Neuronal stem cell (in vitro differentiated cells): ENCODE measurements around the gene CIART.

Source experiments
- DNase-seq: peaks from one replicate; pipeline ENCODE4 v3.0.0-alpha.2; 2013; ENCODE audit warnings: low spot score
- H2AFZ ChIP-seq: one replicate; pipeline ENCODE4 v1.6.1; 2013; ENCODE audit warnings: mild to moderate bottlenecking, low read length, inconsistent platforms
- H2AK5ac ChIP-seq: 2 replicates; pipeline ENCODE4 v1.6.1; 2013; ENCODE audit warnings: low read depth, mild to moderate bottlenecking, inconsistent platforms, low read length, moderate library complexity, mixed read lengths
- H2BK120ac ChIP-seq: 2 replicates; pipeline ENCODE4 v1.6.1; 2013; ENCODE audit warnings: low read depth, mild to moderate bottlenecking, inconsistent platforms, low read length, moderate library complexity, mixed read lengths
- H2BK12ac ChIP-seq: one replicate; pipeline ENCODE4 v1.6.1; 2013; ENCODE audit warnings: low read length, inconsistent platforms
- H2BK15ac ChIP-seq: 2 replicates; pipeline ENCODE4 v1.6.1; 2013; ENCODE audit warnings: mild to moderate bottlenecking, low read length, inconsistent platforms, mixed read lengths
- H2BK5ac ChIP-seq: one replicate; pipeline ENCODE4 v1.6.1; 2013; ENCODE audit warnings: inconsistent platforms, mild to moderate bottlenecking, low read length, moderate library complexity
- H3K14ac ChIP-seq: one replicate; pipeline ENCODE4 v1.6.1; 2013; ENCODE audit warnings: low read length, inconsistent platforms
- H3K18ac ChIP-seq: 2 replicates; pipeline ENCODE4 v1.6.1; 2013; ENCODE audit warnings: low read length, inconsistent platforms
- H3K23ac ChIP-seq: 2 replicates; pipeline ENCODE4 v1.6.1; 2013; ENCODE audit warnings: low read depth, mild to moderate bottlenecking, mixed read lengths, low read length, inconsistent platforms; ENCODE audit not compliant: poor library complexity
- H3K27ac ChIP-seq: replicated peaks from 3 replicates; pipeline ENCODE4 v1.5.1; 2013; ENCODE audit warnings: low read length, inconsistent platforms
- H3K27me3 ChIP-seq, 3 experiments: 2 replicates each; pipeline ENCODE4 v1.6.1; 2013; ENCODE audit warnings: low read length in 3 of 3, mild to moderate bottlenecking in 2 of 3, inconsistent platforms in 1 of 3, low read depth in 1 of 3, mixed read lengths in 1 of 3, moderate library complexity in 1 of 3; ENCODE audit not compliant: control insufficient read depth in 3 of 3, insufficient read depth in 3 of 3
- H3K36me3 ChIP-seq, 2 donors: replicated peaks in 1 of 2; 2 replicates each; pipeline ENCODE4 v1.6.1; 2013; ENCODE audit warnings: low read length in 2 of 2; ENCODE audit not compliant: control insufficient read depth in 2 of 2, insufficient read depth in 2 of 2
- H3K4ac ChIP-seq: 2 replicates; pipeline ENCODE4 v1.6.1; 2013; ENCODE audit warnings: inconsistent platforms, mild to moderate bottlenecking, low read length, moderate library complexity
- H3K4me1 ChIP-seq, 2 donors: 1 replicate in 1 of 2; 2 replicates in 1 of 2; pipeline ENCODE4 v1.6.1; 2013; ENCODE audit warnings: low read length in 2 of 2, low read depth in 1 of 2; ENCODE audit not compliant: control insufficient read depth in 2 of 2, insufficient read depth in 1 of 2
- H3K4me2 ChIP-seq: one replicate; pipeline ENCODE4 v1.6.1; 2013; ENCODE audit warnings: mild to moderate bottlenecking, low read length, inconsistent platforms; ENCODE audit not compliant: insufficient read depth, poor library complexity, severe bottlenecking
- H3K4me3 ChIP-seq, 2 donors: 2 replicates each; pipeline ENCODE4 v1.5.1; 2013; ENCODE audit warnings: low read length in 2 of 2, mild to moderate bottlenecking in 2 of 2, inconsistent platforms in 1 of 2, moderate library complexity in 1 of 2
- H3K79me1 ChIP-seq: one replicate; pipeline ENCODE4 v1.6.1; 2013; ENCODE audit warnings: low read depth, mild to moderate bottlenecking, inconsistent platforms, low read length, moderate library complexity
- H3K9ac ChIP-seq: one replicate; pipeline ENCODE4 v1.6.1; 2013; ENCODE audit warnings: mild to moderate bottlenecking, low read depth, low read length, inconsistent platforms; ENCODE audit not compliant: poor library complexity
- H3K9me3 ChIP-seq, 2 donors: replicated peaks in 1 of 2; 2 replicates each; pipeline versions ENCODE3 to v1.6.1; 2013; ENCODE audit warnings: low read length in 2 of 2, mild to moderate bottlenecking in 2 of 2, inconsistent platforms in 1 of 2, low read depth in 1 of 2, mixed read lengths in 1 of 2, moderate library complexity in 1 of 2; ENCODE audit not compliant: control insufficient read depth in 2 of 2, insufficient read depth in 1 of 2
- H4K8ac ChIP-seq: one replicate; pipeline ENCODE4 v1.6.1; 2013; ENCODE audit warnings: low read depth, mild to moderate bottlenecking, inconsistent platforms, low read length, moderate library complexity
- H4K91ac ChIP-seq: one replicate; pipeline ENCODE4 v1.6.1; 2013; ENCODE audit warnings: low read length, low read depth, mild to moderate bottlenecking, inconsistent platforms; ENCODE audit not compliant: poor library complexity
- WGBS, 2 donors: extraction: QIAGEN DNeasy Blood & Tissue Kit; methylation state at CpG; one replicate each; pipeline ENCODE4 v1.1.7; 2013; ENCODE audit warnings: missing lambda C conversion rate in 2 of 2, mixed read lengths in 1 of 2; ENCODE audit not compliant: insufficient read length in 2 of 2, insufficient replicate concordance in 1 of 2; ENCODE audit errors: extremely low coverage in 2 of 2; 5-methylcytosine and 5-hydroxymethylcytosine counted together

Gene CIART

GRCh38 chr1:150257624-150258585 lies 24.4 kb upstream of the CIART start, which contains the start of gene CA14:
Gene CA14, plus strand, starts transcription at chr1:150257774. Its CDS starts 355 bp downstream, at chr1:150258129.
- H3K18ac ChIP-seq: peak within 1 kb of the TSS; percentile 93
- H3K23ac ChIP-seq: no peak within 1 kb of the TSS
- no peaks in the 10 kb centered on the region for H3K27me3 ChIP-seq
- H3K14ac ChIP-seq: no peak within 1 kb of the TSS
- H4K91ac ChIP-seq: peak within 1 kb of the TSS; percentile 13
- H2BK15ac ChIP-seq: peak within 1 kb of the TSS; percentile 47
- no CpG with 5 or more reads among the region's 13 CpGs for WGBS, 2 donors
- peak within 1 kb of the TSS; percentile 44 for H4K8ac ChIP-seq
- peak; percentile 50 for DNase-seq
- peak within 1 kb of the TSS; percentile 88 for H3K9ac ChIP-seq
- H3K4me2 ChIP-seq: peak within 1 kb of the TSS; percentile 93
- H3K4ac ChIP-seq: peak within 1 kb of the TSS; percentile 67
- H3K79me1 ChIP-seq: peaks cover 7% of the 10 kb centered on the region
- peaks cover 0 to 5% of the 10 kb centered on the region in 2 donors for H3K9me3 ChIP-seq
- H3K27ac ChIP-seq: peak within 1 kb of the TSS; percentile 96
- peaks cover 13 to 27% of the 10 kb centered on the region in 2 donors for H3K36me3 ChIP-seq
- no peak within 1 kb of the TSS for H2BK120ac ChIP-seq
- peak within 1 kb of the TSS; percentile 82 for H2AK5ac ChIP-seq
- peak within 1 kb of the TSS; percentile 59 for H2AFZ ChIP-seq
- peak within 1 kb of the TSS; percentile 61 for H2BK12ac ChIP-seq
- peak within 1 kb of the TSS; percentile 70 to 73 for H3K4me3 ChIP-seq
- H3K4me1 ChIP-seq: peaks cover 20 to 22% of the 10 kb centered on the region in 2 donors
- H2BK5ac ChIP-seq: peak within 1 kb of the TSS; percentile 88

- Histone ChIP-seq H3K4ac (no peak overlapping the region), H2BK5ac (no peak overlapping the region), H3K9me3 (peaks cover 0 to 5% of the 10 kb centered on the region in 2 donors), H2AK5ac (peak overlapping the region; percentile 43), H3K23ac (no peak overlapping the region), H2BK12ac (no peak overlapping the region), H3K4me2 (peak overlapping the region; percentile 93), H4K8ac (no peak overlapping the region), H3K9ac (peak overlapping the region; percentile 76), H4K91ac (no peak overlapping the region), H3K36me3 (peaks cover 17 to 38% of the 10 kb centered on the region in 2 donors), H3K4me3 (peak overlapping the region; percentile 70 to 73), H3K18ac (no peak overlapping the region), H3K4me1 (peaks cover 20 to 22% of the 10 kb centered on the region in 2 donors), H3K79me1 (peaks cover 7% of the 10 kb centered on the region), H2BK15ac (peak overlapping the region; percentile 93), H2AFZ (no peak overlapping the region), H3K27ac (peak overlapping the region; percentile 96), H2BK120ac (no peak overlapping the region), H3K27me3 (no peaks in the 10 kb centered on the region), H3K14ac (no peak overlapping the region)
- no CpG with 5 or more reads among the region's 4 CpGs for WGBS, 2 donors
- no peak for DNase-seq
Observed at GRCh38 chr1:150259217-150259616, 23.1 kb upstream of the CIART start.

GRCh38 chr1:150259758-150260669 lies 22.3 kb upstream of the CIART start:
- H3K27ac ChIP-seq: peak overlapping the region; percentile 96
- H2BK12ac ChIP-seq: no peak overlapping the region
- no CpG with 5 or more reads among the region's 11 CpGs for WGBS, 2 donors
- no peak overlapping the region for H3K23ac ChIP-seq
- H3K4ac ChIP-seq: no peak overlapping the region
- H3K9ac ChIP-seq: peak overlapping the region; percentile 82
- H3K18ac ChIP-seq: peak overlapping the region; percentile 76
- H3K79me1 ChIP-seq: peaks cover 7% of the 10 kb centered on the region
- peak overlapping the region; percentile 93 for H3K4me2 ChIP-seq
- H3K27me3 ChIP-seq: no peaks in the 10 kb centered on the region
- H2AFZ ChIP-seq: no peak overlapping the region
- peaks cover 0 to under 1% of the 10 kb centered on the region in 2 donors for H3K9me3 ChIP-seq
- peak overlapping the region; percentile 60 for H2BK15ac ChIP-seq
- H2BK5ac ChIP-seq: no peak overlapping the region
- H3K14ac ChIP-seq: no peak overlapping the region
- no peak overlapping the region for H2AK5ac ChIP-seq
- H2BK120ac ChIP-seq: no peak overlapping the region
- H3K4me1 ChIP-seq: peaks cover 20 to 22% of the 10 kb centered on the region in 2 donors
- no peak overlapping the region for H4K8ac ChIP-seq
- no peak overlapping the region for H4K91ac ChIP-seq
- peak; percentile 73 for DNase-seq
- peaks cover 22 to 46% of the 10 kb centered on the region in 2 donors for H3K36me3 ChIP-seq
- H3K4me3 ChIP-seq: peak overlapping the region; percentile 66 to 73
